ENCODE measurements around the gene MAP3K20.

MAP3K20 gene

DNA sequence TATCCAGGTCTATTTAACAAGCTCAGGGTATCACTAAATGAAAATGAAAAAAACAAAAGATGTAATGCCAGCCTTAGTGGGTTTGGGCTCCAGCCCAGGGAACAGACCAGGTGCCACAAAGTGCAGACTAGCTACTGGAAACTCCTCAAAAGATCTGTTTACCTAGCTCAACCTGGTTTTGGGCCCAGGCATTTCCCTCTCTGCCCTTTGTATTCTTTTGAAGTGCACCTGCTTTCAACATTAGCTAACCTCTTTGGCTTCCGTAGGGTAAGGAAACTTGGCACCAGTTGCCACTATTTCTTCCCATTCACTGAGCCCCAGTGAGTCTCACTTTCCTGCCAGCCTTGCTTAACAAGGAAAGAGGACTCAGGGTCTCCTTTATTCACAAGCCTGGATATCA is 155.4 kb downstream of the MAP3K20 start:
- Mint-ChIP-seq H3K4me3 (no peak overlapping the region), H3K9me3 (no peaks in the 10 kb centered on the region), H3K27ac (no peak overlapping the region), H3K36me3 (no peaks in the 10 kb centered on the region), H3K27me3 (peaks cover 4% of the 10 kb centered on the region), H3K4me1 (peaks cover 8% of the 10 kb centered on the region)
- DNase-seq = no peak
- CTCF ChIA-PET = interaction anchor here (1.1 kb wide), 3 partner anchors 12 to 21 kb away, joined by 3 to 7 read pairs (median 4); no protein-coding TSS in a partner anchor

DNA sequence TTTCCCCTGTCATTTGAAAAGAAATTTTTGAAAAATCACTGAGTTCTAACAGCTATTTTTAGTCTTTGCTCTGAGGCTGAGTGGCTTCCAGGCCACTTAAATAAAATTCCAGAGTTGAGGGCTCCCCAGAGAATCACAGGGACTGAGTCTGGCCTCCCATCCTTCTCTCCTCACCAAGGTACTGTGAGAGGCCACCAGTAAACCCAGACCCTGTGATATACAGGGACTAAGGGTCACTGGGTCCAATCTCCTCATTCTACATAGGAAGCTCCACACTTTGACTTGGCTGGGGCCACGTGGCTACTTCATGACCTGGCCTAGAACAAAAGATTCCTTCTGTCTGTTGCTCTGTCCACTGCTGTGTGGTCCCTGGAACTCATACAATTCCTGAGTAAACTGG is 155.8 kb downstream of the MAP3K20 start:
- Mint-ChIP-seq H3K36me3 (no peaks in the 10 kb centered on the region), H3K9me3 (no peaks in the 10 kb centered on the region), H3K27me3 (peaks cover 4% of the 10 kb centered on the region), H3K27ac (no peak overlapping the region), H3K4me3 (no peak overlapping the region), H3K4me1 (peaks cover 8% of the 10 kb centered on the region)
- no peak for DNase-seq
- CTCF ChIA-PET = interaction anchor here (1.1 kb wide), 3 partner anchors 11 to 21 kb away, joined by 3 to 7 read pairs (median 4); no protein-coding TSS in a partner anchor

DNA sequence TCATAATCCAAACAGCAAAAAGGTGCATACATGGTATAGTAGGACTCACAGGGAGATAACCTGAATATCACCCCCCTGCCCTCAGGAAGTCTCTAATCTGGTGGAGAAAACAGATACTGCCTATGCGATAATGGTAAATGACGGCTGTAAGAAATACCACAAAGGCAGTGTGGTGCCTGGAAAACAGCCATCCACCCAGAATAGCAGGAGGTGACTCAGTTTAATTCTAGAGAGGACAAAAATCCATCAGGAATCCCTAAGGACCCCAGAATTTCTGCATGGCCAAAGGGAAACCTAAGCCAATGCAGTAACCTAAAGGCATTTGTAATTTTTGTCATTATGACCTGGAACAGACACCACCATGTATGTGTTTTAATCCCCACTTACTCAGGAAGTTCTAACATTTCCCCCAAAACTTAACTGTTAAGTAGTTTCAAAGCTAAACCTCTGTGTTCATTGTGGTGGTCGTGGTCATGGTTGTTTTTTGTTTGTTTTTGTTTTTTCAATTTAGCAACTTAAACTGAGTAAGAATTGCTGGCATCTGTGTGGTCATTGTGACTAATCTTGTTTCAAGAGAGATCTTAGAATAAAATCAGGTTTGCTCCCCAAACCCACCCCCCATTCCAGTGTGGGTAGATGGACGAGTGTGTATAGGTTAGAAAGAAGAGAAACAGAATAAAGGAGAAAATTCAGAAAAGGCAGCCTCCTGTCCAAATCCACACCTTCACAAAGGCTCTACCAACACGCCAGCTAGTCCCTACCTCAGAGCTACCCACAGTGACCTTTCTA is 157.5 kb downstream of the MAP3K20 start:
- Mint-ChIP-seq H3K36me3 (no peaks in the 10 kb centered on the region), H3K27ac (no peak overlapping the region), H3K27me3 (peaks cover 2% of the 10 kb centered on the region), H3K4me1 (peaks cover 8% of the 10 kb centered on the region), H3K9me3 (no peaks in the 10 kb centered on the region), H3K4me3 (no peak overlapping the region)
- DNase-seq = no peak
- CTCF ChIA-PET = no interaction called here

DNA sequence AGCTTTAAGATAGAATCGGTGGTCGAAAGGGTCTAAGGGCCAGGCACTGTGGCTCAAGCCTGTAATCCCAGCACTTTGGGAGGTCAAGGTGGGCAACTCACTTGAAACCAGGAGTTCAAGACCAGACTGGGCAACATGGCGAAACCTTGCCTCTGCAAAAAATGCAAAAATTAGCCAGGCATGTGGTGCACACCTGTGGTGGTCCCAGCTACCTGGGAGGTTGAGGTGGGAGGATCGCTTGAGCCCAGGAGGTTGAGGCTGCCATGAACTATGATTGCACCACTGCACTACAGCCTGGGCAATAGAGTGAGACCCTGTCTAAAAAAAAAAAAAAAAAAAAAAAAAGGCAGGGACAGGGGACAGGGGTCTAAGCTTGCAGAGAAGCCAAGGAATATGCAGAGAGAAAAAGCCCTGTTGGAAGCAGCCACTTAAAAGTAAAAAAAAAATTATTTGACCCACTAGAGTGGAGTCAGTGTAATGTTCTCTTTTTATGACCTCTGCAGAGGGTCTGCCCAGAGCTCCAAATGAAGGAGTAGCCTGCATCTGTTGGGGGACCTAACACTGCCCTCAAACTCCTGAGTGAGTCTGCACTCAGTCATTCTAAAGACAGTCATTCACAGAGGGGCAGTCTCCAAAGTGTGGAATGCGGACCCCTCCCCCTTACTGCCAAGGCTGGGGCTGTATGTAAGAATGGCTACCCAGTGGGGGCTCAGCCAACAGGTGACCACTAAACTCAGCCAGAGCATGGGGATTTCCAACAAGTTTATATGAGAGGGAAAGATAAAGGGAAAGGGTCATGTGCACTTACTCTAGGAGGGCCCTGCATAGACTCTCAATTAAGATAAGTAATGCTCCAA is 160.5 kb downstream of the MAP3K20 start:
- H3K4me3 Mint-ChIP-seq = no peak overlapping the region
- no peak overlapping the region for H3K27ac Mint-ChIP-seq
- DNase-seq = no peak
- peaks cover 6% of the 10 kb centered on the region for H3K4me1 Mint-ChIP-seq
- no peaks in the 10 kb centered on the region for H3K36me3 Mint-ChIP-seq
- no peaks in the 10 kb centered on the region for H3K9me3 Mint-ChIP-seq
- CTCF ChIA-PET = no interaction called here
- H3K27me3 Mint-ChIP-seq = no peaks in the 10 kb centered on the region

DNA sequence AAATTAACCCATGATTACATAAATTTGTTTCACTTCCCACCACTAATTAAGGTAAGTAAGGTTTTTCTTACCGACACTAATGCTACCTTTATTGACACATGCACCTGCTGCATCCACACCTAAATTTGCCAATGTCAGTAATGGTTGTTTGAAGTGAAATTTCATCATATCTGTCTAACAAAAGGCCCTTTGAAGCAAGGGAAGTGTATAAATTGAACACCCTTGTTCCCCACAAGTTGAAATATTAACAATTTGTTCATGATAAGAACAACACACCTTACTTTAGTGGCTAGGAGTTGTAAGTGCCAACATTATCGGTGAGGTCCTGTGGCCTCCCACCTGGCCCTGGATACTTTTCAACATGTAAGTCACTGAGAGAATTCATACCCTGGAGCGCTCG is 162.7 kb downstream of the MAP3K20 start:
- H3K36me3 Mint-ChIP-seq = no peaks in the 10 kb centered on the region
- no peaks in the 10 kb centered on the region for H3K27me3 Mint-ChIP-seq
- H3K4me1 Mint-ChIP-seq = peaks cover 3% of the 10 kb centered on the region
- no peak overlapping the region for H3K27ac Mint-ChIP-seq
- DNase-seq = no peak
- CTCF ChIA-PET = no interaction called here
- no peaks in the 10 kb centered on the region for H3K9me3 Mint-ChIP-seq
- H3K4me3 Mint-ChIP-seq = no peak overlapping the region

DNA sequence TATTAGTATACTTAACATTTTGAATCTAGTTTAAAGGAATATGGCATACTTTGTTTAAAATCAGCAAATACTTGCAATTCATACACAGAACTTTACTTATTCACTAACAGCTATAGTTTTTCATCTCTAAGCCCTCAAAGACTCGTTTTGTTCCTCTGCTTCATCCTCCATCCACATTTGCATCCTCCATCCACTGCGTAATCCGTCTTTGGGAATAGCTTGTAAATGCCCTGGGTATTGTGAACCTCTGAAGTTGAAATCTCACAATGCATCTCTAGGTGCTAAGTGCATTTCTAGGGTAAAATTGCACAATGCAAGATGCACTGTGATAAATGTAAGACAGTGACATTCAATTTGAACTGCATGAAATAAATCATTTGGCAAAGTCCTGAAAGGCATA is 163.2 kb downstream of the MAP3K20 start:
- Mint-ChIP-seq H3K4me3 (no peak overlapping the region), H3K36me3 (no peaks in the 10 kb centered on the region), H3K27ac (no peak overlapping the region), H3K4me1 (peaks cover 2% of the 10 kb centered on the region), H3K27me3 (no peaks in the 10 kb centered on the region), H3K9me3 (no peaks in the 10 kb centered on the region)
- CTCF ChIA-PET = interaction anchor here (0.9 to 1.4 kb wide), 3 partner anchors 10 to 211 kb away, joined by 3 to 4 read pairs (median 4); no protein-coding TSS in a partner anchor
- DNase-seq = no peak

DNA sequence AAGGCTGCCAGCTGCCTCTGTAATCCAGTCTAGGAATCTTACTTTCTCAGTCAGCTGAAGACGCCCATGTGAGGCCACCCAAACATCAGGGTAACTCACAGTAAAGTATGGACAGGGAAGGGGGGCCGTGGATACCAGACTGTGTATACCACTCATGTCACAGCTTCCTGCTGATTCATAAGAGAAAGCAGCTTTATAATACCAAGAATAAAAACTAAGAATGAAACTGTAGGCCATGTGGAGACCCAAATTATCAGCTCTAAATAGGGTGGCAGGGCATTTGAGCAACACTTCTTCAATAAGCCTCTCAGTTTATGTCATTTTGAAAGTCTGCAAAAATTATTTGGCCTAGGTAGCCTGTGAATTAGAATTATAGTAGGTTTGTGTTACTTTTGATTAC is 164.0 kb downstream of the MAP3K20 start:
- H3K27me3 Mint-ChIP-seq = no peaks in the 10 kb centered on the region
- H3K4me1 Mint-ChIP-seq = peaks cover 2% of the 10 kb centered on the region
- no peak overlapping the region for H3K4me3 Mint-ChIP-seq
- no peak overlapping the region for H3K27ac Mint-ChIP-seq
- DNase-seq = no peak
- CTCF ChIA-PET = interaction anchor here (0.9 to 1.4 kb wide), 3 partner anchors 9 to 212 kb away, joined by 3 to 4 read pairs (median 4); no protein-coding TSS in a partner anchor
- no peaks in the 10 kb centered on the region for H3K9me3 Mint-ChIP-seq
- no peaks in the 10 kb centered on the region for H3K36me3 Mint-ChIP-seq

DNA sequence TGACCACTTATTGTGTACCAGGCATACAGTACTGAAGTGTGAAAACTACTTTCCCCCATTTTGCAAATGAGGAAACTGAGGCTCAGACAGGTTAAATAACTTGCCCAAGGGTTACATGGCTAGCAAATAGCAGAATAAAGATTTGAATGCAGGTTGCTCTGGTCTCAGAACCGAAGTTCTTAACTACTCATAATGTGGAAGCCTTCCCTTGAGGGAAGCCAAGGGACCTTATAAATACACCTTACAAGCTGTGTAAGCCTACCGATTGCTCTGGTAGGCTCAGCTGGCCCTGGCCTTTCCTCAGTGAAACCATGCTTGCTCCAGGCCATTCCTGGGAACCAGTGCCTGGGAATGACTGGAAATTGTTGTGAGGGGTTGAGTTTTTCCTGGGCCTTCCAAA is 164.4 kb downstream of the MAP3K20 start:
- CTCF ChIA-PET = interaction anchor here (1.2 to 1.4 kb wide), 2 partner anchors 114 to 212 kb away, joined by 3 to 4 read pairs; no protein-coding TSS in a partner anchor
- peaks cover 2% of the 10 kb centered on the region for H3K4me1 Mint-ChIP-seq
- no peaks in the 10 kb centered on the region for H3K36me3 Mint-ChIP-seq
- no peak overlapping the region for H3K27ac Mint-ChIP-seq
- H3K9me3 Mint-ChIP-seq = no peaks in the 10 kb centered on the region
- no peak overlapping the region for H3K4me3 Mint-ChIP-seq
- no peaks in the 10 kb centered on the region for H3K27me3 Mint-ChIP-seq
- no peak for DNase-seq

DNA sequence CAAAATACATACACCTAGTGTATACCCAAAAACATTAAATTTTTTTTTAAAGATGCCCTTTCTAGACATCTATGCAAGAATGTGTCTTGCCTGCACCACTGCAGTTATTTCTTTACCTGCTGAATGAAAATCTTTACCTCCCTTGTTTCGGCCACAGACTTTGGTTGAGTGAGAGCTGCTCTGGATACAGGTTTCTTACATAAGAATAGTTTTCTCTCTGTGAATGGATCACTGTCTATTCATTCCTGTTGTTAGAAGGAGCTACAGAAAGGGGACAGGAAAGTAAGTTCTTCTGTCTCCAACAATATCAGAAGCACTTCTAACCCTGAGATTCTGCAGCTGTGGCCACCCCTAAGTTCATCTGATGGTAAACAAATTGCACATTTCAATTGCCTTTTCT is 166.0 kb downstream of the MAP3K20 start:
- H3K27ac Mint-ChIP-seq = no peak overlapping the region
- no peaks in the 10 kb centered on the region for H3K36me3 Mint-ChIP-seq
- H3K4me1 Mint-ChIP-seq = peaks cover 2% of the 10 kb centered on the region
- H3K27me3 Mint-ChIP-seq = peaks cover 1% of the 10 kb centered on the region
- H3K9me3 Mint-ChIP-seq = no peaks in the 10 kb centered on the region
- H3K4me3 Mint-ChIP-seq = no peak overlapping the region
- CTCF ChIA-PET = no interaction called here
- no peak for DNase-seq

DNA sequence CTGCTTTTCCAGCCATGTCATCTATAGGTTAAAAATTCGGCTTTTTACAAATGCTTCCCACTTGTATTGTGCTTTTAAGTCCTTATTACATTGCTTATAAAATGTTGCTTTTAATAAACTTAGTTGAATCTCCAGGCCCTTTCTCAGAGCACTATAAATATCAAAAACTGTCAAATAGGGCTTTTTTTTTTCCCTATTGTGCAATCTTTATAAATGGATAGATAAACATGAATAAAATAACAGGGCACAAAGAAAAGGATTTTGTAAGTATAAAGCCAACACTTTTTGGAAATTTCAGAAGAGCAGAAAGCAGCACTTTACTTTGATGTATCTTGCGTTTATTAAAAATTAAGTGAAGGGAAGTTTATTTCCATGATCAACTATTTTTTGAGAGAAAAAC is 171.5 kb downstream of the MAP3K20 start:
- no peak for DNase-seq
- Mint-ChIP-seq H3K4me3 (no peak overlapping the region), H3K9me3 (no peaks in the 10 kb centered on the region), H3K4me1 (no peaks in the 10 kb centered on the region), H3K27me3 (peaks cover 4% of the 10 kb centered on the region), H3K27ac (no peak overlapping the region), H3K36me3 (no peaks in the 10 kb centered on the region)
- CTCF ChIA-PET = no interaction called here

DNA sequence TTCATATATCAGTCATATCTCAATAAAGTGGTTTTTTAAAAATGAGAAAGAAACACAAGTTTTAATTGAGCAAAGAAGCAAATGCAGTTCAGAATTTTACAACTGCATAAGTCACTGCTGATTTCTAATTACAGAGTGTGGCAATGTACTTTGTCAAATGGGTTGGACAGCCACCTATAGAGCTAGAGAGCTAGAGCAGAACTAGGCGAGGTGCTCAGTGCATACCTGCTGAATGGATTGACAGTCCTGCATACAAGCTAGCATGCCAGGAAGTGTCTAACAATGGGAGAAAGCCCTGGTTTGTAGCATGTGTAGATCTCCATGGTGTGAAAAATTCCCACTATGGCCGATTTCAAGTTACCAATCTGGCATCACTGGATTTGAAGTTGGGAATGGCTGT is 172.7 kb downstream of the MAP3K20 start:
- CTCF ChIA-PET = interaction anchor here (1.1 kb wide), 1 partner anchor 9 kb away, joined by 4 read pairs; no protein-coding TSS in a partner anchor
- H3K9me3 Mint-ChIP-seq = no peaks in the 10 kb centered on the region
- no peak for DNase-seq

DNA sequence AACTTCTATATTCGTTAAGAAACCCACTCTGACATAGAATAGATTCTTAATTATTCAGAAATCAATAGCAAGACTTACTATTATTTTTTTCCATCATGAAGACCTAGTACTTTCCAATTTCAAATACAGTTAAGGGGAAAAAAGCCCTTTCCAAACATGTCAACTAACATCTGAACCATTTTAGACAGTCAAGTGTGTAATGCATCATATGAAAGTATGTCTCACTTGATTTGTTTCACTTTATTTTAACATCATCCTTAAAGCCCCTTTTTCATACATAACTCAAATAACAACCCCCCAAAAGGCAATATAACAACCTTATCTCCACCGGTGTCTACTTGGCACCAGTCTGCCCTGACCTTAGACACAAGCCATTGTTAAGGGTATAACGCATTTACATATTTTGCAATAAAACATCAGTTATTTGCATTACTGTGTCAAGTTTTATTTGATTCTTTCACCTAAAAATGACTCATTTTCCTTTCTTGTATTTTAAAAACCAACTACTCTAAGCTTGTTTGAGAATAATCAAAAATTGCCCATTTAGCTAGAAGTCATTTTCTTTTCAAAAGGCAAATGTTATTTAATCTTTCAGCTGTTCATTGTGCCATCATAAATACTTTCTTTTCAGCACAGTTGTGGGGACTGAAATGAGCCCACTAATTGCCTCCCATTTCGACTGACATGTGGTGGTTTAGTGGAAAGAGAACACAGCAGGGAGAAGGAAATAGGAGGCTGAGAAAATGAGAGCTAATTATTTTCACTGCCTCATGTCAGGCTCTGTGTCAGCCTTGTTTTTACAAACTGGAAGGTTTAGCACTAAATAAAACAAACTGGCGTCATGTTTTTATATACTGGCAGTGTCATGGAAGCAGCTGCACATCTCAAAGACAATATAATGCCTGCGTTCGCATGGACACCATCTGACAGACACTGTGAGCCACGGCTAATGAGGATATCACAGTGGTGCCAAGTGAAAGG is 174.3 kb downstream of the MAP3K20 start:
- Mint-ChIP-seq H3K27me3 (peaks cover 19% of the 10 kb centered on the region), H3K4me1 (no peaks in the 10 kb centered on the region), H3K27ac (no peak overlapping the region), H3K9me3 (no peaks in the 10 kb centered on the region), H3K4me3 (no peak overlapping the region), H3K36me3 (no peaks in the 10 kb centered on the region)
- CTCF ChIA-PET = no interaction called here
- no peak for DNase-seq

More for the DNA sequence above, 172.7 kb downstream of the MAP3K20 start:
- Mint-ChIP-seq H3K27me3 (peaks cover 14% of the 10 kb centered on the region), H3K36me3 (no peaks in the 10 kb centered on the region), H3K4me3 (no peak overlapping the region), H3K4me1 (no peaks in the 10 kb centered on the region), H3K27ac (no peak overlapping the region)

DNA sequence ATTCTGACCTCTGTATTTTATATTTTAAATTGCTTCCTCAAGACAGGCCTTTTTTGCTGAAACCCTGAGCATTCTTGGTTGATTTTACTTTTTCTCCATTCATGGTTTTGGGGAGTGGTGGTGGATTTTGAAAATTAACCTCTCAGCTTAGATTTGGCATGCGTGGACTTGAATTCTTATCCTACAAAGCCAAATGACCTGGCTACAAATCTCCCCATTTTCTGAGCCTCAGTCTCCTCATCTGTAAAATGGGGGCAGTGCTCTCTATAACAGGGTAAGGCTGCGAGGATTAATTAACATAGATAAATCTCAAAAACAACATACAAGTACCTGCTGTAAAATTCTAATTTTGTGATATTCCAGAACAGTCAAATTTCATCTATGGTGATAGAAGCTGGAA is 175.6 kb downstream of the MAP3K20 start:
- CTCF ChIA-PET = no interaction called here
- peaks cover 27% of the 10 kb centered on the region for H3K27me3 Mint-ChIP-seq
- no peak overlapping the region for H3K4me3 Mint-ChIP-seq

DNA sequence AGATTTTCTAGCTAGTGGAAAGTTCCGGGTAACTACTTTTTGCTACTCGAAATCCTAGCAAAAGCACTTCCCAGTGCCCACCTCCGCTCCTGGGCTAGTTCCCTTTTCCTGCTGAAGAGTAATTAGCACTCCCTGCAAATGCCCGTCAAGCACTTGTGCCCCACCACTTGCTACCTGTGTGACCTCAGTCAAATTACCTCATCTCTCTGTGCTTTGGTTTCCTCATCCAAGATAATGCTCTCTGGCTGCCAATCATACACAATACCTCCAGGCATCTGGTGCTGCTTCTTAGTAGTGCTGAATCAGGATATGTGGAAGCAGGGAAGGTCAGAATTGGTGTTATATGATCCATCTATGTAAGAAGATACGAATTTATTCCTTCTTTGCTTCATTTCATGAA is 176.9 kb downstream of the MAP3K20 start:
- H3K36me3 Mint-ChIP-seq = no peaks in the 10 kb centered on the region
- H3K4me3 Mint-ChIP-seq = no peak overlapping the region
- no peak for DNase-seq
- H3K27me3 Mint-ChIP-seq = peaks cover 23% of the 10 kb centered on the region
- CTCF ChIA-PET = no interaction called here
- no peaks in the 10 kb centered on the region for H3K4me1 Mint-ChIP-seq
- no peak overlapping the region for H3K27ac Mint-ChIP-seq
- no peaks in the 10 kb centered on the region for H3K9me3 Mint-ChIP-seq

More for the DNA sequence above, 175.6 kb downstream of the MAP3K20 start:
- Mint-ChIP-seq H3K27ac (no peak overlapping the region), H3K36me3 (no peaks in the 10 kb centered on the region), H3K4me1 (no peaks in the 10 kb centered on the region), H3K9me3 (no peaks in the 10 kb centered on the region)
- no peak for DNase-seq

Data from activated naive CD4-positive, alpha-beta T cell treated with anti-CD3 and anti-CD28 coated beads, Interleukin-2, amount 10 ng/mL, durations not matched to agents 7 days and 5 days (primary cell).